ENCODE measurements around the gene PEAR1. TPM values are rescaled to one million over a fixed set of nuclear protein-coding genes. Genes with fewer than 3 reads are reported as not detected.

Gene PEAR1
- total RNA-seq, 2 donors from 2014 or later, result 14.5 to 14.6 TPM

GRCh38 chr1:156895455-156895812 lies 1.9 kb downstream of the PEAR1 start:
- intact Hi-C loops (cut with DNase I), result no loop called here
- no peak for DNase-seq (ENCODE audit: low spot score)

- no peak for DNase-seq (ENCODE audit: low spot score)
- intact Hi-C loops (cut with DNase I), result no loop called here
These were observed 2.4 kb downstream of the PEAR1 start for GRCh38 chr1:156895927-156896326.

GRCh38 chr1:156896490-156897033 lies 3.0 kb downstream of the PEAR1 start:
- no peak for DNase-seq (ENCODE audit: low spot score)
- intact Hi-C loops (cut with DNase I), result no loop called here

DNA sequence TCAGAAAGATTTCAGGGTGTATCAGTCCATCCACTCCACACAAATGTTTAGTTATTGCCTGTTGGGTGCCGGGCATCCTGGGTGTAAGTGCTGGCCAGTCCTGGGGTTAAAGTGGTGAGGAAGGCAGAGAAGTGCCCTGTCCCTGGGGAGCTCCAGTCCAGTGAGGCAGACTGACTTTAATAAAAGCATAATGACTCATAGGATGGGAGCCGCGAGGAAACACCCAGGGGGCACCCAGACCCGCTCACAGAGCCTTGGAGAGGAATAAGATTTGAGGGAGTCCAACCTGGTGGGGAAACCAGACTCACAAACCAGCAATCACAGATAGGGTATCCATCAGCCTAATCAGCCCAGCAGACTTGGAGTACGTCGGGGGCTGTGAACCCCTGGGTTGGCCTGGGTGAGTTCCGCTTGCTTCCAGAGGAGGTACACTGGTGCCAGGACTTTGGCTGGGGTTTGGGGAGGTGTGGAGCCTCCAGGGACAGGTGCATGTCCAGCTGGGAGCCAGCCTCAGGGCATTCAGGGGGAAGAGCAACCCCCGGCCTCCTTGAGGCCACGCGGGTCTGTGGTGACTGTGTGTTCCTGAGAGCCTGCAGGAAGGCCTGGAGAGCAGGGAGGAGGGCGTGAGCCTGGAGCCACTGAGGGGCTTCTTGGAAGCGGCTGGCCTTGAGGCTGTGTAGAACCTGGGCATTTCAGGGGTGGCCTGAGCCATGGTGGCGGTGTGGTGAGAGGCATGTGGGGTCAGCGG lies 3.7 kb downstream of the PEAR1 start:
- DNase-seq (ENCODE audit: low spot score), result no peak

GRCh38 chr1:156898161-156898566 lies 4.6 kb downstream of the PEAR1 start:
- intact Hi-C loops (cut with DNase I), result no loop called here
- peak; percentile 95 for DNase-seq (ENCODE audit: low spot score)

More for the DNA sequence above, 3.7 kb downstream of the PEAR1 start:
- intact Hi-C loops (cut with DNase I), result no loop called here

GRCh38 chr1:156898971-156899664 lies 5.6 kb downstream of the PEAR1 start:
- intact Hi-C loops (cut with DNase I), result no loop called here
- no peak for DNase-seq (ENCODE audit: low spot score)

GRCh38 chr1:156899956-156900718 lies 6.6 kb downstream of the PEAR1 start:
- DNase-seq (ENCODE audit: low spot score), result no peak
- intact Hi-C loops (cut with DNase I), result no loop called here

DNA sequence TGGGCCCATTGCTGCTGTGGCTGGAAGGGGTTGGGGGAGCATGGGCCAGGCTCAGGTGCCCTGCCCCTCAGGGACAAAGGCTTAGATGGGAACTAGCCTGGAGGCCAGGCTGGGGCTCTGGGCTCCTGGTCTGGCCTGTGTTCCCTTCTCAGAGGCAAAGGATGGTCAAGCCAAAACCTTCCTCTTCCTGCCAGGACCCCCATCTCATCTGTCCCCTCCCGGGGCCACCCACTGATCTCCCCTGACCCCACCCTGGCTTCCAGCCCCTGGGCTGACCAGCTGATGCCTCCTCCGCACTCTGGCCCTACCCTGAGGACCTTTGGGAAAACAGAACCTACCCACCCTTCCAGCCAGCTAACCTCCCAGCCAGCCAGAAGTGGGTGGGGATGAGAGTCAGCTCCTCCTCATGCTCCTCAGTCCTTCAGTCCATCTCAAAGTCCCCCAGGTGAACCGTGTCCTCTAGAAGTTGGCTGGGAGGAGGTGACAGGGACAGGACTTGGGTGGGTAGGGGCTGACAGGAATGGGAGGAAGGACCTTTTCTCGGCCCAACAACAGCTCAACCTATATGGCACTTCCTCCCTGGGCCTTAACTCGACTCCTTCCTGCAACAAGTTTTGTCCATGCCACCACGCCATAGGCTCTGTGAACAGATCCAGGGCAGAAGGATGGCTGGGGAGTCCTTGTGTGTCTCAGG lies 7.5 kb downstream of the PEAR1 start:
- intact Hi-C loops (cut with DNase I), result no loop called here

GRCh38 chr1:156901590-156901900 lies 8.0 kb downstream of the PEAR1 start:
- intact Hi-C loops (cut with DNase I), result no loop called here

More for the DNA sequence above, 7.5 kb downstream of the PEAR1 start:
- DNase-seq (ENCODE audit: low spot score), result no peak

DNA sequence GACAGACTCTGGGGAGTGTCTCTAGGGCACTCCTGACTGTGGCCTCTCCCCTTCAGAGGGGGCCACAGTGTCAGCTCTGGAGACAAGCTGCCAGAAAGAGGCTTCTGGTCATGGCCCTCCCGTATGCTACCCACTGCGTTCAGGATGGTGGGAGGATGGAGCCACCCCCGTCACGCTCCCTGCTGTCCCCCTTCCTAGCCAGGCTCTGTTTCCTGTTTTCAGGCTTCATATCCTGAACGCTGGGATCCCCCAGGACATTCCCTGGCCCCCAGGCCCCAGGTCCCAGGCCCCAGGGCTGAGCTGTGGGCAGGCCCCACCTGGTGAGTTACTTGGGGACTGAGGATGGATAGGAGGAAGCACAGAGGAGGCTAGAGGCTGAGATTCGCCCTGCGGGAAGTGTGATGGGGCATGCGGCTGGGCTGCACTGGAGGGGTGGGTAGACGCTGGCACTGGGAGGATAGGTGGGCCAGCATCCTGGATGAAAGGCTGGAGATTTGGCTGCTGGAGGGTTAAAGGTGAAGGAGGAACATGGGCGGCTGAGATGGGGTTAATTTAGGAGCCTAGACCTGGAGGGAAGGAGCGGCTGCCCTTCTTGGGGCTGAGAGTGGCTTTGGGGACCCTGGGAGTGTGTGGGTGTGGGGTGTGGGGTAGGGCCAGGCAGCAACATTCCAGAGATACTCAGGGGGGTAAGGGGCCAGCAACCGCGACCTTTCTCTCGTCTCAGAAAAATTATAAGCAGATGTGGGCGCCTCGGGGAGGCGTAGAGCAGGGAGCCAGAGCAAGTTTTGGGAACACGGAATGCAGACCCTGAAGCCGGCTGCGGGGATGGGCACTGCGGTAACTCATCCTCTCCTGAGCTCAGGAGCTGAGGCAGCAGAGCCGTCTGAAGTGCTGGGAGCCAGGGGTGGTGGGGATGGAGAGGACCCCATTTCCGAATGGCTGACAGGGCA lies 8.7 kb downstream of the PEAR1 start:
- no peak for DNase-seq (ENCODE audit: low spot score)
- intact Hi-C loops (cut with DNase I), result no loop called here

More at GRCh38 chr1:156901590-156901900, 8.0 kb downstream of the PEAR1 start:
- DNase-seq (ENCODE audit: low spot score), result no peak

DNA sequence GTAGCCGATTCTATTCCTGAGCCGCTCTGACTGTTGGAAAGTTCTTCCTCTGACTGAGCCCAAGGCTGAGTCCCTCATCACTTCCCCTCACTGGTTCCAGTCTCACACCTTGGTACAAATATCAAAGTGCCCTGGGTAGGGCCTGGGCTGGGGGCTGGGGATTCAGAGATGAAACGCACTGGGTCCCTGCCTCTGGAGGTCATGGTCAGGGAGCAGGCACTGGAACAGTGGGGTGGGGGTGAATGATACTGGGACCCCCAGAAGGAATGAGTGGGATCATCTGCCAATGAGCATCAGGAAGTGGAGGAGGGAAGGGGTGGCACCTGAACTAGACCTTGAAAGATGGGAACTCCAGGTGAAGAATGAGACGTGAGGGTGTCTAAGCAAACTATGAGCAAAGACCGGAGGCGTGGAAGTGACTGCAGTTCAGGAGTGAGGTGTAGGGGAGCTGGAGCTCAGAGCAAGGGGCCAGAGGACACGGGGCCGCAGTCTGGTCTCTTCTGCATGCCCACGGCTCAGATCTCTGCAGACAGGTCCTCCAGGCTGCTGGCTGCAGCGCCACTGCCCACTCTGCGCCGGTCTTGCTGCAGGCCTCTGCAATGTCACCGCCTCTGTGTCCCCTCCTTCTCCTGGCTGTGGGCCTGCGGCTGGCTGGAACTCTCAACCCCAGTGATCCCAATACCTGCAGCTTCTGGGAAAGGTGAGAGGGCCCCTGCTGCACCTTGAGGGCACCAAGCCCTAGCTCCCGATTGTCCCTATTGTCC lies 10.0 kb downstream of the PEAR1 start:
- DNase-seq (ENCODE audit: low spot score), result no peak
- intact Hi-C loops (cut with DNase I), result no loop called here

- no peak for DNase-seq (ENCODE audit: low spot score)
- intact Hi-C loops (cut with DNase I), result no loop called here
These were observed 10.9 kb downstream of the PEAR1 start for GRCh38 chr1:156904187-156904959.

- intact Hi-C loops (cut with DNase I), result no loop called here
- no peak for DNase-seq (ENCODE audit: low spot score)
These were observed 11.7 kb downstream of the PEAR1 start for GRCh38 chr1:156905176-156905575.

GRCh38 chr1:156905651-156906050 lies 12.1 kb downstream of the PEAR1 start:
- no peak for DNase-seq (ENCODE audit: low spot score)
- intact Hi-C loops (cut with DNase I), result no loop called here

GRCh38 chr1:156906206-156906906 lies 12.8 kb downstream of the PEAR1 start:
- DNase-seq (ENCODE audit: low spot score), result no peak
- intact Hi-C loops (cut with DNase I), result no loop called here

GRCh38 chr1:156908541-156908940 lies 15.0 kb downstream of the PEAR1 start:
- intact Hi-C loops (cut with DNase I), result no loop called here
- no peak for DNase-seq (ENCODE audit: low spot score)

All from posterior vena cava (tissue), 2 donors.